Suprapubic skin (tissue), 4 donors: ENCODE results near the gene GSTK1.

Experiments used
- CTCF ChIP-seq, 2 donors: fragments of 200-600 bp in 1 of 2; fragments of 450-650 bp in 1 of 2; sonication (generic) in 1 of 2; IDR thresholded peaks; one replicate each; pipeline ENCODE4 v1.5.1; 2016 to 2019; ENCODE audit warnings: antibody characterized with exemption in 2 of 2, mild to moderate bottlenecking in 1 of 2, moderate library complexity in 1 of 2
- POLR2A ChIP-seq, 2 donors: fragments of 450-650 bp; IDR thresholded peaks; one replicate each; pipeline ENCODE4 v1.6.1; 2017; ENCODE audit warnings: antibody characterized with exemption in 2 of 2, mild to moderate bottlenecking in 2 of 2, moderate library complexity in 2 of 2
- POLR2AphosphoS5 ChIP-seq, 3 donors: sonication (generic); formaldehyde crosslinking; IDR thresholded peaks; one replicate each; pipeline ENCODE4 v1.6.1; 2017; ENCODE audit warnings: antibody characterized with exemption in 3 of 3

- TF ChIP-seq CTCF (IDR thresholded peaks at IDR 0.05) (no peak), POLR2AphosphoS5 (IDR thresholded peaks at IDR 0.05) (no peak), POLR2A (IDR thresholded peaks at IDR 0.05) (no peak)
These were observed 7.7 kb upstream of the GSTK1 start for GRCh38 chr7:143255564-143255963.
